ENCODE measurements around the gene ASPHD1.

- TF ChIP-seq CTCF (IDR thresholded peaks at IDR 0.05) (no peak), POLR2A (IDR thresholded peaks at IDR 0.05) (no peak), POLR2AphosphoS5 (IDR thresholded peaks at IDR 0.05) (no peak), EP300 (IDR thresholded peaks at IDR 0.05) (no peak)
These were observed 50.6 kb downstream of the ASPHD1 start for GRCh38 chr16:29950806-29951461.
